OCI-LY3 (cell line): ENCODE measurements around the gene ITGB8.

Experiments used
- H2AFZ ChIP-seq: fragments of 200-600, 300-600 bp; shearing (Covaris generic); 2 replicates; pipeline ENCODE4 v1.6.0; 2014; ENCODE audit warnings: antibody characterized with exemption, low read depth, low read length
- H3K27ac ChIP-seq: fragments of 200-600, 300-600 bp; sonication (generic); 2 replicates; pipeline ENCODE4 v1.5.1; 2014; ENCODE audit warnings: mild to moderate bottlenecking, low read length, moderate library complexity, mixed read lengths
- H3K27me3 ChIP-seq: fragments of 200-600, 300-600 bp; sonication (generic); 2 replicates; pipeline ENCODE4 v1.6.1; 2014; ENCODE audit warnings: low read depth, low read length, mixed read lengths
- H3K36me3 ChIP-seq: fragments of 200-600, 300-600 bp; sonication (generic); replicated peaks from 2 replicates; pipeline ENCODE3; 2014; ENCODE audit warnings: low read depth, low read length, mixed read lengths
- H3K4me1 ChIP-seq: fragments of 300-600, 200-600 bp; sonication (generic); 2 replicates; pipeline ENCODE4 v1.6.1; 2014; ENCODE audit warnings: low read length, mixed read lengths
- H3K4me2 ChIP-seq: fragments of 200-600, 300-600 bp; sonication (generic); 2 replicates; pipeline ENCODE4 v1.6.1; 2014; ENCODE audit warnings: low read length, mixed read lengths
- H3K4me3 ChIP-seq: fragments of 300-600, 200-600 bp; sonication (generic); 2 replicates; pipeline ENCODE4 v1.5.1; 2014; ENCODE audit warnings: antibody characterized with exemption, mild to moderate bottlenecking, low read length, moderate library complexity
- H3K79me2 ChIP-seq: fragments of 300-600, 200-600 bp; shearing (Covaris generic); 2 replicates; pipeline ENCODE4 v1.6.1; 2014; ENCODE audit warnings: mild to moderate bottlenecking, low read length, mixed read lengths
- H3K9ac ChIP-seq: fragments of 300-600, 200-600 bp; shearing (Covaris generic); 2 replicates; pipeline ENCODE4 v1.6.0; 2014; ENCODE audit warnings: mild to moderate bottlenecking, low read length, moderate library complexity
- H3K9me3 ChIP-seq: fragments of 200-600, 300-600 bp; shearing (Covaris generic); 2 replicates; pipeline ENCODE4 v1.6.1; 2014; ENCODE audit warnings: low read length, mixed read lengths; ENCODE audit not compliant: insufficient read depth
- H4K20me1 ChIP-seq: fragments of 200-600, 300-600 bp; sonication (generic); 2 replicates; pipeline ENCODE4 v1.6.1; 2016; ENCODE audit warnings: low read length, mixed read lengths; ENCODE audit not compliant: insufficient read depth
- CTCF ChIP-seq: fragments of 200-600, 300-600 bp; sonication (generic); IDR thresholded peaks from 2 replicates; pipeline ENCODE4 v1.5.1; 2014; ENCODE audit warnings: antibody characterized with exemption, low read length, low read depth
- EZH2phosphoT487 ChIP-seq: fragments of 200-600 bp; shearing (Covaris generic); IDR thresholded peaks from 2 replicates; pipeline ENCODE4 v1.6.1; 2018; ENCODE audit warnings: antibody characterized with exemption, mixed run types, low read depth

ITGB8 gene

GRCh38 chr7:20340839-20341238 lies 10.1 kb downstream of the ITGB8 start:
- Histone ChIP-seq H3K4me2 (no peak overlapping the region), H4K20me1 (no peaks in the 10 kb centered on the region), H3K79me2 (peaks cover 15% of the 10 kb centered on the region), H3K4me1 (no peaks in the 10 kb centered on the region), H2AFZ (no peak overlapping the region), H3K27me3 (no peaks in the 10 kb centered on the region), H3K36me3 (no peaks in the 10 kb centered on the region), H3K4me3 (no peak overlapping the region), H3K9me3 (no peaks in the 10 kb centered on the region), H3K9ac (no peak overlapping the region), H3K27ac (no peak overlapping the region)
- TF ChIP-seq CTCF (no peak), EZH2phosphoT487 (no peak)

- no peaks in the 10 kb centered on the region for H3K36me3 ChIP-seq
- H3K79me2 ChIP-seq: no peaks in the 10 kb centered on the region; the same call in 1 of the 2 replicates
- H2AFZ ChIP-seq: no peak overlapping the region
- H3K4me1 ChIP-seq: no peaks in the 10 kb centered on the region
- H3K9me3 ChIP-seq: no peaks in the 10 kb centered on the region
- no peak overlapping the region for H3K27ac ChIP-seq
- no peak overlapping the region for H3K4me3 ChIP-seq
- TF ChIP-seq CTCF (no peak), EZH2phosphoT487 (no peak)
- H3K27me3 ChIP-seq: no peaks in the 10 kb centered on the region
- no peak overlapping the region for H3K4me2 ChIP-seq
- no peaks in the 10 kb centered on the region for H4K20me1 ChIP-seq
- no peak overlapping the region for H3K9ac ChIP-seq
Observed at GRCh38 chr7:20343205-20343604, 12.5 kb downstream of the ITGB8 start.

GRCh38 chr7:20343941-20344340 lies 13.2 kb downstream of the ITGB8 start:
- Histone ChIP-seq H3K79me2 (no peaks in the 10 kb centered on the region; the same call in 1 of the 2 replicates), H3K9me3 (no peaks in the 10 kb centered on the region), H3K4me2 (no peak overlapping the region), H3K4me3 (no peak overlapping the region), H3K9ac (no peak overlapping the region), H4K20me1 (no peaks in the 10 kb centered on the region), H3K4me1 (no peaks in the 10 kb centered on the region), H3K27me3 (no peaks in the 10 kb centered on the region), H3K27ac (no peak overlapping the region), H3K36me3 (no peaks in the 10 kb centered on the region), H2AFZ (no peak overlapping the region)
- TF ChIP-seq EZH2phosphoT487 (no peak), CTCF (no peak)

- H3K9me3 ChIP-seq: no peaks in the 10 kb centered on the region
- no peak overlapping the region for H3K4me2 ChIP-seq
- H3K4me1 ChIP-seq: no peaks in the 10 kb centered on the region
- H3K36me3 ChIP-seq: no peaks in the 10 kb centered on the region
- no peaks in the 10 kb centered on the region for H3K27me3 ChIP-seq
- no peak overlapping the region for H3K9ac ChIP-seq
- no peaks in the 10 kb centered on the region for H4K20me1 ChIP-seq
- no peaks in the 10 kb centered on the region; the same call in 1 of the 2 replicates for H3K79me2 ChIP-seq
- no peak overlapping the region for H2AFZ ChIP-seq
- TF ChIP-seq EZH2phosphoT487 (no peak), CTCF (no peak)
- H3K4me3 ChIP-seq: no peak overlapping the region
- H3K27ac ChIP-seq: no peak overlapping the region
Observed at GRCh38 chr7:20344396-20344795, 13.7 kb downstream of the ITGB8 start.
